B cell (primary cell): Measurements from ENCODE around the gene PSMB2. TPM values are rescaled to one million over a fixed set of nuclear protein-coding genes. Genes with fewer than 3 reads are reported as not detected.

Source experiments
- ATAC-seq: fragments of 200-7000 bp; cut with Tn5 transposase; one replicate; pipeline ENCODE4 v1.10.0; 2021; ENCODE audit warnings: low read depth, mild to moderate bottlenecking, moderate number of reproducible peaks, moderate library complexity
- CTCF ChIA-PET: fragments of 350-600 bp; sonication (Branson Sonifier 250); formaldehyde crosslinking; loops from one replicate; lab custom pipeline; 2021; ENCODE audit warnings: antibody characterized with exemption, inconsistent platforms; lab: Charles Lee
- POLR2A ChIA-PET: fragments of 350-600 bp; sonication (Branson Sonifier 250); formaldehyde crosslinking; loops from one replicate; lab custom pipeline; 2021; ENCODE audit warnings: antibody characterized with exemption; lab: Charles Lee
- DNase-seq: peaks from one replicate; pipeline ENCODE4 v3.0.0; 2013
- H2AFZ ChIP-seq: 2 replicates; pipeline ENCODE4 v1.6.1; 2012; ENCODE audit warnings: mild to moderate bottlenecking, low read depth, low read length; ENCODE audit not compliant: insufficient read depth, poor library complexity, severe bottlenecking
- H3K27ac ChIP-seq, 2 donors: 1 replicate in 1 of 2; 2 replicates in 1 of 2; pipeline ENCODE4 v1.5.1; 2012 to 2013; ENCODE audit warnings: low read length in 2 of 2, mild to moderate bottlenecking in 2 of 2, moderate library complexity in 1 of 2
- H3K27me3 ChIP-seq, 4 experiments: fragments of 200-600 bp in 1 of 4; sonication (generic) in 1 of 4; replicated peaks in 1 of 4; 1 replicate in 2 of 4; 2 replicates in 2 of 4; pipeline versions ENCODE4 v1.6.1 to v1.7.0; 2013 to 2016; ENCODE audit warnings: low read length in 3 of 4, mild to moderate bottlenecking in 2 of 4, mixed read lengths in 1 of 4, moderate library complexity in 1 of 4; ENCODE audit not compliant: insufficient read depth in 4 of 4, control insufficient read depth in 3 of 4; ENCODE audit errors: control extremely low read depth in 1 of 4
- H3K36me3 ChIP-seq, 2 experiments: replicated peaks in 1 of 2; 1 replicate in 1 of 2; 2 replicates in 1 of 2; pipeline versions ENCODE4 v1.6.1 to v1.7.1; 2013; ENCODE audit warnings: low read length in 1 of 2; ENCODE audit not compliant: insufficient read depth in 2 of 2, control insufficient read depth in 1 of 2; ENCODE audit errors: control extremely low read depth in 1 of 2, extremely low read depth in 1 of 2
- H3K4me1 ChIP-seq, 2 donors: fragments of 200-600 bp in 1 of 2; sonication (generic) in 1 of 2; 1 replicate in 1 of 2; 2 replicates in 1 of 2; pipeline versions ENCODE4 v1.5.1 to v1.6.1; 2013 to 2017; ENCODE audit warnings: low read length in 2 of 2; ENCODE audit not compliant: control insufficient read depth in 2 of 2, insufficient read depth in 2 of 2
- H3K4me2 ChIP-seq: replicated peaks from 2 replicates; pipeline ENCODE3; 2012; ENCODE audit warnings: mild to moderate bottlenecking, low read depth, low read length; ENCODE audit not compliant: poor library complexity, severe bottlenecking
- H3K4me3 ChIP-seq, 5 experiments: fragments of 200-600 bp in 1 of 5; sonication (generic) in 1 of 5; 1 replicate in 3 of 5; 2 replicates in 2 of 5; pipeline versions ENCODE4 v1.5.1 to v1.7.0; 2011 to 2016; ENCODE audit warnings: low read length in 4 of 5, mild to moderate bottlenecking in 4 of 5, low read depth in 2 of 5, control low read depth in 1 of 5, moderate library complexity in 1 of 5; ENCODE audit not compliant: insufficient read depth in 1 of 5; ENCODE audit errors: control extremely low read depth in 1 of 5, extremely low read depth in 1 of 5
- H3K79me2 ChIP-seq: fragments of 200-600 bp; sonication (generic); one replicate; pipeline ENCODE4 v1.6.0; 2016; ENCODE audit warnings: low read length; ENCODE audit not compliant: control insufficient read depth, insufficient read depth
- H3K9ac ChIP-seq: fragments of 200-600 bp; sonication (generic); 2 replicates; pipeline ENCODE4 v1.6.1; 2017; ENCODE audit warnings: mild to moderate bottlenecking, low read length, moderate library complexity
- H3K9me3 ChIP-seq, 3 donors: one replicate each; pipeline versions ENCODE4 v1.6.1 to v1.7.1; 2013; ENCODE audit warnings: low read length in 2 of 3; ENCODE audit not compliant: control insufficient read depth in 2 of 3, insufficient read depth in 1 of 3; ENCODE audit errors: control extremely low read depth in 1 of 3
- H4K20me1 ChIP-seq: 2 replicates; pipeline ENCODE4 v1.6.0; 2012; ENCODE audit warnings: mild to moderate bottlenecking, low read length; ENCODE audit not compliant: insufficient read depth, control insufficient read depth, poor library complexity, severe bottlenecking
- H3K27ac Mint-ChIP-seq: one replicate; pipeline ENCODE4 v1.8.0; 2021; ENCODE audit warnings: mixed read lengths
- H3K27me3 Mint-ChIP-seq: one replicate; pipeline ENCODE4 v1.8.0; 2021; ENCODE audit warnings: mixed read lengths
- H3K4me1 Mint-ChIP-seq: one replicate; pipeline ENCODE4 v1.8.0; 2021; ENCODE audit warnings: mixed read lengths
- H3K4me3 Mint-ChIP-seq: one replicate; pipeline ENCODE4 v1.8.0; 2021; ENCODE audit warnings: mixed read lengths
- H3K9me3 Mint-ChIP-seq: one replicate; pipeline ENCODE4 v1.8.0; 2022; ENCODE audit warnings: mixed read lengths; ENCODE audit not compliant: insufficient read depth
- CTCF ChIP-seq: fragments of 200-600 bp; IDR thresholded peaks from one replicate; pipeline ENCODE4 v1.8.0; 2022; ENCODE audit warnings: antibody characterized with exemption, mild to moderate bottlenecking
- EZH2 ChIP-seq: IDR thresholded peaks from 2 replicates; pipeline ENCODE4 v1.6.1; 2012; ENCODE audit warnings: borderline replicate concordance, low read depth, mild to moderate bottlenecking, moderate library complexity, low read length; ENCODE audit not compliant: insufficient read depth, poor library complexity, severe bottlenecking
- WGBS: methylation state at CpG from one replicate; pipeline ENCODE4 v1.1.5; 2013; ENCODE audit warnings: missing lambda C conversion rate; ENCODE audit not compliant: insufficient coverage; 5-methylcytosine and 5-hydroxymethylcytosine counted together
- intact Hi-C: fragments of 100-400 bp; cut with micrococcal nuclease; formaldehyde crosslinking; loops from one replicate; pipeline ENCODE4 v1.10.0; 2022
- polyA plus RNA-seq: library from polyadenylated mRNA; depleted of rRNA; stranded (reverse); fragments of >200 nt; gene quantifications from 2 replicates; pipeline ENCODE4 v1.2.3, GENCODE V29; 2012
- total RNA-seq, 2 donors: library from RNA; stranded (reverse); fragments of 120-200 nt in 1 of 2; gene quantifications; 1 replicate in 1 of 2; 2 replicates in 1 of 2; pipeline versions ENCODE4 v1.2.3 to v1.2.4, GENCODE V29; 2013 to 2022

PSMB2 gene
- total and polyA plus RNA-seq, 2 donors (not counting 1 experiment from before 2014, with no cell fraction given): 20.5 to 26.2 TPM

DNA sequence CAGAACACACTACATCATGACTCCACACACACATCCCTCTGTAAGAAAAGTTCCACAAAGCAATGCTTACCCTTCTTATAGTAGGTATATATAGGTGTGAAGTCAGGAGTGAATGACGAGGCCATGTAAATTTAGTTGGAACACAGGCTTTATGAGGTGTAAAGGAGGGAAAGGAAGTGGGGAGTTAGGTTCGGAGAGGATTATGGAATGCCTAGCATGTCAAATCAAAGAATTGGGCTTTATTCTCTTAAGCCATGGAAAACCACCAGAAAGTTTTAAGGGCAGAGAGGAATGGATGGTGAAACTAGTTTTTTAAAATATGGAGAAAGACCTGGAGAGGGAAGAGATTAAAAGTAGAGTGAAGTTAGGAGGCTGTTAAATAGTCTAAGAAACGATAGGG lies 41.9 kb downstream of the PSMB2 start:
- no peak overlapping the region for H3K27ac ChIP-seq
- intact Hi-C loops: no loop called here

GRCh38 chr1:35598895-35599294 lies 42.4 kb downstream of the PSMB2 start:
- Histone ChIP-seq H3K9ac (no peak overlapping the region), H3K79me2 (no peaks in the 10 kb centered on the region), H4K20me1 (no peaks in the 10 kb centered on the region), H3K36me3 (peaks cover 9 to 21% of the 10 kb centered on the region in 2 experiments), H3K4me2 (no peak overlapping the region), H3K9me3 (no peaks in the 10 kb centered on the region), H3K27me3 (no peaks in the 10 kb centered on the region), H3K4me1 (no peaks in the 10 kb centered on the region), H3K27ac (no peak overlapping the region), H3K4me3 (no peak overlapping the region), H2AFZ (no peak overlapping the region)
- H3K9me3 Mint-ChIP-seq: no peaks in the 10 kb centered on the region
- TF ChIP-seq CTCF: no peak
- CTCF ChIA-PET: interaction anchor here (1.2 kb wide), 1 partner anchor 30 kb away, joined by 3 read pairs; no protein-coding TSS in a partner anchor
- H3K4me3 Mint-ChIP-seq: no peak overlapping the region
- no peak for ATAC-seq
- POLR2A ChIA-PET: no interaction called here
- no peaks in the 10 kb centered on the region for H3K4me1 Mint-ChIP-seq
- H3K27me3 Mint-ChIP-seq: no peaks in the 10 kb centered on the region
- whole genome bisulfite sequencing: 90% methylated on average over 1 of the region's 2 CpGs
- no peak overlapping the region for H3K27ac Mint-ChIP-seq
- DNase-seq: no peak
- intact Hi-C loops: no loop called here

More for the DNA sequence above, 41.9 kb downstream of the PSMB2 start:
- Histone ChIP-seq H3K9me3 (no peaks in the 10 kb centered on the region), H2AFZ (no peak overlapping the region), H3K36me3 (peaks cover 9 to 25% of the 10 kb centered on the region in 2 experiments), H3K79me2 (no peaks in the 10 kb centered on the region), H3K4me3 (no peak overlapping the region), H4K20me1 (no peaks in the 10 kb centered on the region), H3K27me3 (no peaks in the 10 kb centered on the region), H3K4me2 (no peak overlapping the region), H3K4me1 (no peaks in the 10 kb centered on the region), H3K9ac (no peak overlapping the region)
- Mint-ChIP-seq H3K27me3 (no peaks in the 10 kb centered on the region), H3K4me3 (no peak overlapping the region), H3K4me1 (no peaks in the 10 kb centered on the region), H3K9me3 (no peaks in the 10 kb centered on the region), H3K27ac (no peak overlapping the region)
- 94% methylated on average over 3 of the region's 3 CpGs for WGBS
- TF ChIP-seq EZH2 (no peak), CTCF (no peak)
- no peak for ATAC-seq
- CTCF ChIA-PET: interaction anchor here (0.5 to 1.3 kb wide), 2 partner anchors 31 to 155 kb away, joined by 3 to 5 read pairs; no protein-coding TSS in a partner anchor
- POLR2A ChIA-PET: no interaction called here
- no peak for DNase-seq
